ENCODE results near the gene CBR1. TPM values are rescaled to one million over a fixed set of nuclear protein-coding genes. Genes with fewer than 3 reads are reported as not detected.

CBR1 gene
- 164 and 246 TPM in 2 replicates for total RNA-seq

GRCh38 chr21:36069713-36070583 lies at the start of gene CBR1:
CBR1 (plus strand) TSS chr21:36070024; CDS start chr21:36070116, 92 bp downstream.

GRCh38 chr21:36060159-36060921 lies 9.5 kb upstream of the CBR1 start, which contains the start of gene SETD4:
SETD4 (minus strand) TSS chr21:36060526; CDS start chr21:36058888, 1,638 bp downstream.

Other genes starting within 250 kb of the CBR1 start
- 17.6 and 22.8 TPM in 2 replicates for gene SETD4, start 9.5 kb upstream of the CBR1 start, total RNA-seq
- gene CBR3, start 65.1 kb downstream of the CBR1 start, total RNA-seq: 17.9 and 46.8 TPM in 2 replicates
- 21.6 and 25.7 TPM in 2 replicates for gene DOP1B, start 86.8 kb downstream of the CBR1 start, total RNA-seq